Sigmoid colon (tissue), 4 donors: ENCODE results near the gene RFT1.
A peak's percentile ranks its signal among the peaks of the same experiment; 100 is the strongest.

Experiments
- EP300 ChIP-seq, 4 donors: sonication (generic); formaldehyde crosslinking; IDR thresholded peaks; one replicate each; pipeline ENCODE4 v1.6.1; 2017; ENCODE audit warnings: antibody characterized with exemption in 4 of 4
- POLR2A ChIP-seq, 2 donors: fragments of 450-650 bp; IDR thresholded peaks; one replicate each; pipeline ENCODE4 v1.6.1; 2016; ENCODE audit warnings: antibody characterized with exemption in 2 of 2, mild to moderate bottlenecking in 2 of 2, moderate library complexity in 2 of 2
- TF ChIP-seq, protein P1 (sequence below), 4 experiments: fragments of 450-650 bp in 3 of 4; fragments of 200-600 bp in 1 of 4; IDR thresholded peaks; one replicate each; pipeline ENCODE4 v1.5.1; 2016 to 2019; ENCODE audit warnings: antibody characterized with exemption in 4 of 4, mild to moderate bottlenecking in 3 of 4, moderate library complexity in 2 of 4

DNA sequence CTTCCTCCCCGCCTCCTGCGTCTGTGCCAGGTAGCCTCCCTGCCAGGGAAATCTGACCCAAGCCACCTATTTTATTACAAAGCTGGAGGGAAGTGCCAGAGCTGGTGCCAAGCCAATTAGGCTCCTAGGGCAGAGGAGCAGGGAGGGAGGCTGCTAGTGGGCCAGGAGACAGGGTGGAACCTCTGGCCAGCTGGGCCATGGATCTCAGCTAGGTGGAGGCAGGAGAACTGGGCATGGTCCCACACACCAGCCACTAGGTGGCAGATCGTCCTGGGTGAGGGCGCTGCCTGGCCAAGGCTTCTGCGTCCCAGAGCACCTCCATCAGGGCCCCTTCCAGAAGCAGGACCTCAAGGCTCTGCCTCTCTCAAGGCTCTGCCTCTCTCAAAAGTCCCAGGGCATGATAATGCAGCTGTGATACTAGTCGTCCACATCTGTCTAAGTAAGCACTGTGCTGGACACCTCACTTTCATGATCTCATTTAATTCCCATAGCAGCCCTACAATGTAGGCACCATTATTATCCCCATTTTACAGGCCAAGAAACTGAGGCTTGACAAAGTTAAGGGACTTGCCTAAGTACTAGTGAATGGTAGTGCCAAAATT lies 4.5 kb upstream of the RFT1 start:
- TF ChIP-seq, protein P1, sequence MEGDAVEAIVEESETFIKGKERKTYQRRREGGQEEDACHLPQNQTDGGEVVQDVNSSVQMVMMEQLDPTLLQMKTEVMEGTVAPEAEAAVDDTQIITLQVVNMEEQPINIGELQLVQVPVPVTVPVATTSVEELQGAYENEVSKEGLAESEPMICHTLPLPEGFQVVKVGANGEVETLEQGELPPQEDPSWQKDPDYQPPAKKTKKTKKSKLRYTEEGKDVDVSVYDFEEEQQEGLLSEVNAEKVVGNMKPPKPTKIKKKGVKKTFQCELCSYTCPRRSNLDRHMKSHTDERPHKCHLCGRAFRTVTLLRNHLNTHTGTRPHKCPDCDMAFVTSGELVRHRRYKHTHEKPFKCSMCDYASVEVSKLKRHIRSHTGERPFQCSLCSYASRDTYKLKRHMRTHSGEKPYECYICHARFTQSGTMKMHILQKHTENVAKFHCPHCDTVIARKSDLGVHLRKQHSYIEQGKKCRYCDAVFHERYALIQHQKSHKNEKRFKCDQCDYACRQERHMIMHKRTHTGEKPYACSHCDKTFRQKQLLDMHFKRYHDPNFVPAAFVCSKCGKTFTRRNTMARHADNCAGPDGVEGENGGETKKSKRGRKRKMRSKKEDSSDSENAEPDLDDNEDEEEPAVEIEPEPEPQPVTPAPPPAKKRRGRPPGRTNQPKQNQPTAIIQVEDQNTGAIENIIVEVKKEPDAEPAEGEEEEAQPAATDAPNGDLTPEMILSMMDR (IDR thresholded peaks at IDR 0.05): peak in 3 of 4 experiments; percentile 11 to 68 (median 63)
- no peak for TF ChIP-seq EP300 (IDR thresholded peaks at IDR 0.05)
- no peak for TF ChIP-seq POLR2A (IDR thresholded peaks at IDR 0.05)
